NCI-H1092 (cell line): ENCODE measurements around the gene VMP1.

Experiments used
- DNase-seq: peaks from one replicate; lab custom pipeline; 2025; lab: John Stamatoyannopoulos, UW

Gene VMP1

DNA sequence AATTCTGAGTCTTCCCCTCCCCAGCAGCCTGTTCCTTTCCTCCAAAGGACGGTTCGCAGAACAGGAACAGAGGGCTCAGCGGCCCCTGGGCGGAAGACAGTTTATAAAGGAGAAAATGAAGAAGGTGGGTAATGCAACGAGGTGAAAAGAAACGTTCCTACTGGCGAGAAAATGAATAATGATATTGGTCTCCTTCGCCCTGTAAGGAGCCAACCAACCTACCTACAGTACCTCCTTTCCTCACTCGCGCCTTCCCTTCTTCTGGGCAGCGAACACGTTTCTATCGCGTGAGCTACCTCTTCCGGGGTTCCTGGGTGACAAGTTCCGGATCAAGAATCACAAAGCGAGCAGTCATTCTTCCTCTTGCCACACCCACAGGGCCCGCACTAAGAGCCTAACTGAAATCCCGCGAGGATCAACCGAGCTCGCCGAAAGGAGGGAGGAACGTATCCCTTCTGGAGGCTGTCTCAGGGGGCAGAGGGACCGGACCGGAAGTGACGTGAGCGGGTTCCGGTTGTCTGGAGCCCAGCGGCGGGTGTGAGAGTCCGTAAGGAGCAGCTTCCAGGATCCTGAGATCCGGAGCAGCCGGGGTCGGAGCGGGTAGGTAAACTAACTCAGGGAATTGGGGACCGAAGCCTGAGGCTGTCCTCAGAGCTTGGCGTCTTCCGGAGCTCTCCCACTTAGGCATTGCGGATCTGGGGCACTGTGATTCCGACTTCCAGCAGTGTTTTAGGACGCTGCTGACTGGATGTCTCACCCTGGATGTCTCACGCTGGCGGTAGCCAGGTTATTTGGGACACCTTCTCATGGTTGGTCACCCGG is at the start of gene VMP1, which contains the start of gene PTRH2:
Gene VMP1, plus strand, starts transcription at position 506 of the 822 bp plus-strand sequence. CDS start 23,793 bp downstream, outside the sequence.
Gene PTRH2, minus strand, starts transcription at position 282 of the 822 bp plus-strand sequence. CDS start 9,452 bp downstream, outside the sequence.
- peak; percentile 99 for DNase-seq

DNA sequence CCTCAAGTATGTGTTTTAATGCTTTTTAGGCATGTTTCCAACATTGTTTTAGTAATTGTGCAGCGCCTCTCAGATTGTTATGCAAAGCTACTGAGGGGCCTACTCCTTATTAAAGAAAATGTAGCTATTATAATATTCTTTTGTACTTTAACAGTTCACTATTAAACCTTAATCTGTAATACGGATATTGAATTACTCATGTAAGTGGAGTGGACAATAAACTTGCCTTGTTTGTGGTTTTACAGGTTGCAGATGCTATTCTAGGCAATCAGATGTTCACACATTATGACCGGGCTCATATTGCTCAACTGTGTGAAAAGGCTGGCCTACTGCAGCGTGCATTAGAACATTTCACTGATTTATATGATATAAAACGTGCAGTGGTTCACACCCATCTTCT is 41.2 kb upstream of the VMP1 start:
- no peak for DNase-seq

- no peak for DNase-seq
Observed at GRCh38 chr17:59668816-59669215, 38.6 kb upstream of the VMP1 start.

DNA sequence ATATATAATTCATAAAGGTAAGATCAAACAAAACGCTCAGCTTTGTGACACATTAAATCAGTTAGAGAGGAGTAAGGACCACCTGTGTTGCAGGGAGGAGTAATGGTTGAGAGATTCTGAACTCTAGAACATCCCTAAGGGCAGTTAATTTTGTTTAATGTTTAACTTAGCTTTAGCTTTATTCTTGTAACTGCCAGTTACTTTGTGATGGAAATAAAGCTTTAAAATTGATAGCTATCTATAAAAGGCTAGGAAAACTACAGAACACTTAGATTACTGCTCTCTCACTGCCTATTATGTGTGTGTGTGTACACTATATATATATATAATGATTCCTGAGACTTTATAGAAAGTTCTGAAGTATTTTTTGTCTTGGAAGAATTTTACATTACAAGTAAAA is 38.0 kb upstream of the VMP1 start:
- no peak for DNase-seq

DNA sequence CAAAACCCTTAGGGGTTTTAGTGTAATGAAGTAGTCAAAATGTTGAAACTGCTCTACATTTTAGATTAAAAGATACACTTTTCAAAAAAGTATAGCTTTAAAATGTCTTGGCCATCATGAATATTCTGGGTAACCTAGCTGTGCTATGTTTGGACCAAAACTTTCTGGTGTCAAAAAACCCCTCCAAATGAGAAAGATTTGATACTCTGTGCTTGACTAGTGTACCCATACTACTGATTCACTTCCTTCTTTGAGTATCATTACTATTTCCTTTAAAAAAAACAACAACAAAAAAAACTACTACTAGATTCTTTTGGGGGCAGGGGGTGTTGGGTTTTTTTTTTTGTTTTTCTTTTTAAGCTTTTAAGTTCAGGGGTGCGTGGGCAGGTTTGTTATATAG is 37.5 kb upstream of the VMP1 start:
- DNase-seq, result no peak

DNA sequence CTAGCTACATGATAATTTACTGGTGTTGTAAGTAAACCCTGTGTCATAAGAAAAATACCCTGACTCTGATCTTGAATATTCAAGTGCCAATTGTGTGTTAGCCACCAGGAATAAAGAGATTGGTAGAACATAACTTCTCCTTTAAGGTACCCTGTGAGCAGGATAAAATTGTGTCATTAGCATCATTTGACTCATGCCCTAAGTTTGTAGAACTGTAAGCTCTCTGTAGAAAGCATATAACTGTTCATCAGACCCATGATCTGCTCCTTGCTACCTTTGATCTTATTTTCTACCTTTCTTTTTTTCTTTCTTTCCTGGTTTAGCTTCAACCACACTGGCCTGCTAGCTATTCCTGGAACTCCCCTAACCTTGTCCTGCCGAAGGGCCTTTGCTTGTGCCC is 36.1 kb upstream of the VMP1 start:
- DNase-seq, result no peak

GRCh38 chr17:59675231-59675630 is 32.2 kb upstream of the VMP1 start:
- DNase-seq, result no peak

- DNase-seq, result no peak
Observed at GRCh38 chr17:59676716-59677115, 30.7 kb upstream of the VMP1 start.

DNA sequence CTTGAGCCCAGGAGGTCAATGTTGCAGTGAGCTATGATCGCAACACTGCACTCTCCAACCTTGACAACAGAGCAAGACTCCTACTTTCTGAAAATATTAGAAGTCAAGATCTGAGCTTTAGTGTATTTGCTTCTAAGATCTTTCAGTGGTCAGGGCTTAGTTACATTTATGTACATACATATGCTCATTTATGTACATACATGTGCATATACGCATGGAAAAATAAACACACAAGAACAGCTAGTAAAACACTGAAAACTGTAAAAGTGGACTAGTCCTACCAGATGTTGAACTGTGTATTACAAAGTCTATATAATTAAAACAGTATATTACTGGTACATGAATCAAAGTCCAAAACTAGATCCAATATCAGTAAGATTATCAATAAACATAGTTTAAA is 28.5 kb upstream of the VMP1 start:
- DNase-seq, result no peak

DNA sequence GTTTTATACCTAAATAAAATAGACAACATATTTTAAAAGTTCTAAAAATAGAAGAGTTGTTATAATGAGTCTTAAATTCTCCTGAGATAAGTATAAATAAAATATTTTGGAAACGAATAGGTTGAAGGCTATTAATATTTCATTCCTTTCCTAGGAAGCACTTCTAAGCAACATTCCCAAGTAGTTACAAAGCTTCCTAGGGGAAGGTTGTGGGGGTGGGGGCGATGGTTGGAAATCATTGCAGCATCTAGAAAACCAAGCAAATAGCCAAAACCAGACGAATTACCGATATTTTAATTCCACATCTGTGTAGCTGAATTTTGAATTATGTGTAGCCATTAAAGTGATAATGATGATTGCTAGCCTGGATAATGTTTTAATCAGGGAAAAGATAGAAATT is 27.1 kb upstream of the VMP1 start:
- no peak for DNase-seq

DNA sequence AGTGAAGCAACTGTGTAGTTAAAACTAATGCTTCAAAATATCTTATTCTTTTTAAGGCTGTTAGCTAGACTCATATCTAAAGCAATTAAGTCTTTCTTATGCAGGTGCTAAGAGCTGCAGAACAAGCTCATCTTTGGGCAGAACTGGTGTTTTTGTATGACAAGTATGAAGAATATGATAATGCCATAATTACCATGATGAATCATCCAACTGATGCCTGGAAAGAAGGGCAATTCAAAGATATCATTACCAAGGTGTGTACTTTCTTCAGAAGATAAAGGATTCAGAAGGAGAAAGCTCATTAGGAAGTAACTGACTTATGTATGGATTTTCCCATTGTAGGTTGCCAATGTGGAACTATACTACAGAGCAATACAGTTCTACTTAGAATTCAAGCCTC is 24.2 kb upstream of the VMP1 start:
- no peak for DNase-seq

- no peak for DNase-seq
Observed at GRCh38 chr17:59684967-59685366, 22.5 kb upstream of the VMP1 start.

DNA sequence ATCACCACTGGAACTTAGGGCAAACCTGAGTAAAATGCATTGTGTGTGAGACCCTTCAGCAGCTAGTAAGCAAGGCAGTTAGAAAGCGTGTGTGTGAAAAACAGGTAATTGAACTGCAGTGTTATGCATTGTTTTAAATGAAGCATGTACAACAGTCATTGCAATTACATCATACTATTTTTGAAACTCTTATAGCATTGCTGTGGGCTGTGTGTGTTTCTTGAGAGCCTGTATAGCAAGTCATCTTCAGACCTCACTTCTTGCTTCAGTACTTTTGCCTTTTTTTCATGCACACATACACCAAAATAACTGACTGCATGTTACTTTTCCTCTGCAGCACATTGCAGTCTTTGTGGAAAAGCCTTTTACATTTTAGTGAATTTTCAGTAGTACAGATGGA is 19.4 kb upstream of the VMP1 start:
- no peak for DNase-seq

- DNase-seq, result no peak
Observed at GRCh38 chr17:59688496-59688895, 19.0 kb upstream of the VMP1 start.

DNA sequence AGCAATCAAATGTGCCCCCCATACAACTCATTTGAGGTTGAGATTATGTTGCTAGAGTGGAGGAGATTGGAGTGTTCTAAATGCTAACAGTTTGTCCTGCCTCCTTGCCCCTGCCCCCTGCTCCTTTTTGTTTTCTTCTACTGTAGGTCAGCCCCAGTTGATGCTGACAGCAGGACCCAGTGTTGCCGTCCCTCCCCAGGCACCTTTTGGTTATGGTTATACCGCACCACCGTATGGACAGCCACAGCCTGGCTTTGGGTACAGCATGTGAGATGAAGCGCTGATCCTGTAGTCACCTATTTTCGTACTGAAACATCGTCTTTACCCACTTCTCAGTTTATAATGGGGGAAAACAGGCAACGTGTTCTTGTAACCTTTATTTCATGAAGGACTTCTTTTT is 13.9 kb upstream of the VMP1 start:
- DNase-seq, result no peak

GRCh38 chr17:59694344-59694743 is 13.1 kb upstream of the VMP1 start:
- no peak for DNase-seq

GRCh38 chr17:59695945-59696681 is 11.3 kb upstream of the VMP1 start:
- no peak for DNase-seq

DNA sequence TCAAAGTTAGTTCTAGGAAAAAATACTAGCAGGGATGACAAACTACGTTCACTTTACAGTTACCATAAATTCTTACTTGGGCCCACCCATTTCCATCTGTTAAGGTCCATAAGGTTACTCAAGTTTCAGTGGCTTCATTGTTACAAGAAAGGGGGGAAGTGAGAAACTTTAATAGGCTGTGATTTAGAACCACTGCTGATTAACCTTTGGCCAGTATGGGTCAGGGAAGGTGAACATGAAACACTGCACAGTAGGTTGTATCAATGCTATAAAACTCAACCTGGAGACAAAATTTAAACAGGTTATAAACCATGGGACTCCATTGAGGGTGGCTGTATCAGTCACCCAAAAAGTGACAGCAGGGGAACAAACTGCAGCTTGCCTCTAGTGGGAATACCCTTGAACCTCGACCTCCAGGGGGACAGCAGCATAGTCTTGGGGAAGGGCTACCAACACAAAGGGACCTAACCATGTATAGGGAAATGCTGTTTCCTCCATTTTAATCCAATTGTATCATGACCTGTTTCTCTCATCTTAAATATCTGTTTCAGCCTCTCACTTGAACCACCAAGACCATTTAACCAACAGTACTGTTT is 10.7 kb upstream of the VMP1 start:
- no peak for DNase-seq

GRCh38 chr17:59698143-59698542 is 9.3 kb upstream of the VMP1 start:
- no peak for DNase-seq

DNA sequence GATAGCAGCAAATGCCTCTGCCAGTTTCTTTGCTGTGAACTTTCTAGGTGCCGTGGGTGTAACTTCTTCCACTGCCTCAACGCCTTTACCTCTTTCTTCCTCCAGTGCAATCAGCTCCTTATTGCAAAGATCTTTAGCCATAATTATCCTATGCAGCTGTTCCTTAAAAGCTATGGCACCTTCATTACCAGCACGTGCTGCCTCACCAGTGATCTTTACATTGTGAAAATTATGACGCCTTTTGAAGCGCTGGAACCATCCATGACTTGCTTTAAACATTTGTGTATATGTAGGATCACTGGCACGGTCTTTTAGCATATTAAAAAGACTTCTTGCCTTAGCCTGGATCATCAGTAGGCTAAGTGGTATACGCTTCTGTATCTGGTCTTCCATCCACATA is 8.2 kb upstream of the VMP1 start:
- DNase-seq, result no peak

GRCh38 chr17:59699786-59700185 is 7.7 kb upstream of the VMP1 start:
- DNase-seq, result no peak

DNA sequence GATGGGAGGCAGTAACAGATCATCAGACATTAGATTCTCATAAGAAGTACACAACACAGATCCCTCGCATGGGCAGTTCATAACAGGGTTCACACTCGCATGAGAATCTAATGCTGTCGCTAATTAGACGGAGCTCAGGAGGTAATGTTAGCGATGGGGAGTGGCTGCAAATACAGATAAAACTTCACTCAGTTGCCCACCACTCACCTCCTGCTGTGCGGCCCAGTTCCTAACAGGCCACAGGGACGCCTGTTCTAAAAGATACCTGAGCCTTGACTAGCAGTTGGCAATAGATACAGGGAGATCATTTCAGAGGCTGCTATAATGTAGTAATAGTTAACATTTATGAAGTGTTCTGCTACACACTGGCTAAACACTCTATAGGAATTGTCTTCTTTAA is 5.2 kb upstream of the VMP1 start:
- DNase-seq, result no peak

DNA sequence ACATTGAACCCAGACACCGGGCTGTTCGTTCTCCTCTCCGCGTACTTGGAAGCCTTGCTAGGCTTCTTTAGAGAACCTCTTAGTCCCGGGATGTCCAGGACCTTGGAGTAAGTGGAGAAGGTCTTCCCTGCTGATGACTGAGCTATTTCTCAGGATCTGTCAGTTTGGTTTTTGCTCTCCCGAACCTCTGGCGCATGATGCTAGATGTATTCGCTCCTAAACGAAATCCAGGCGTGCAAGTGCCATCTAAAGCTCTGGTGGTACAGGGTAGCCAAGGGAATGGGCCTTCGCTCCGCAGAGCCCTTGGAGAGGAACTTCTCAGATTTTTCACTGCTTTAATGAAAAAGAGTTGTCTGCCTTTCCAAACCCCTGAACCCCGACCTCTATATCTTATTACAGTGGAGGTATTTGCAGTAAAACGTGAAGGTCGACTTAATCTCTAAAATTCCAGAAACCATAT is 547 bp downstream of the VMP1 start:
- DNase-seq, result no peak
